Measurements from ENCODE around the gene TNS1.
"Not testable (repeated sequence)": the region's sequence is repeated elsewhere in the genome, so short reads cannot be mapped to it uniquely, and the experiment has no call there.

TNS1 gene

GRCh38 chr2:218029366-218030360, 26.9 kb upstream of the TNS1 start:
- DNase-seq = no peak

- no peak for DNase-seq
Measured at GRCh38 chr2:218028562-218029348, 26.0 kb upstream of the TNS1 start.

- no peak for DNase-seq
Measured at GRCh38 chr2:218028189-218028495, 25.3 kb upstream of the TNS1 start.

- no peak for DNase-seq
Measured at GRCh38 chr2:218027426-218028188, 24.8 kb upstream of the TNS1 start.

- no peak for DNase-seq
Measured at GRCh38 chr2:218026676-218027425, 24.1 kb upstream of the TNS1 start.

GRCh38 chr2:218026244-218026643, 23.4 kb upstream of the TNS1 start:
- DNase-seq = no peak

- DNase-seq = no peak
Measured at GRCh38 chr2:218024871-218025270, 22.1 kb upstream of the TNS1 start.

- no peak for DNase-seq
Measured at GRCh38 chr2:218024336-218024735, 21.5 kb upstream of the TNS1 start.

GRCh38 chr2:218023636-218024035, 20.8 kb upstream of the TNS1 start:
- no peak for DNase-seq

- no peak for DNase-seq
Measured at GRCh38 chr2:218022851-218023530, 20.2 kb upstream of the TNS1 start.

GRCh38 chr2:218022131-218022850, 19.5 kb upstream of the TNS1 start:
- no peak for DNase-seq

- DNase-seq = no peak
Measured at GRCh38 chr2:218021536-218022071, 18.8 kb upstream of the TNS1 start.

- no peak for DNase-seq
Measured at GRCh38 chr2:218020966-218021535, 18.3 kb upstream of the TNS1 start.

GRCh38 chr2:218020281-218020680, 17.5 kb upstream of the TNS1 start:
- DNase-seq = no peak

GRCh38 chr2:218019411-218020060, 16.7 kb upstream of the TNS1 start:
- no peak for DNase-seq

GRCh38 chr2:218018842-218019125, 16.0 kb upstream of the TNS1 start:
- not testable (repeated sequence) for DNase-seq

- DNase-seq = no peak
Measured at GRCh38 chr2:218017211-218018053, 14.6 kb upstream of the TNS1 start.

GRCh38 chr2:218016810-218017209, 14.0 kb upstream of the TNS1 start:
- no peak for DNase-seq
